GM18907 (cell line): Measurements from ENCODE around the gene TRDN.
"Not testable (repeated sequence)": the region's sequence is repeated elsewhere in the genome, so short reads cannot be mapped to it uniquely, and the experiment has no call there.

Source experiments
- ATAC-seq: cut with Tn5 transposase; IDR thresholded peaks from one replicate; pipeline ENCODE4 v1.9.1; 2021; ENCODE audit warnings: mild to moderate bottlenecking, moderate library complexity; ENCODE audit not compliant: unreplicated experiment

The TRDN gene

GRCh38 chr6:123314459-123314858, 322.3 kb downstream of the TRDN start:
- ATAC-seq, result not testable (repeated sequence)

- ATAC-seq, result no peak
These were observed 327.6 kb downstream of the TRDN start for GRCh38 chr6:123309130-123309529.

- ATAC-seq, result no peak
These were observed 330.4 kb downstream of the TRDN start for GRCh38 chr6:123306334-123306733.

GRCh38 chr6:123295672-123296071, 341.1 kb downstream of the TRDN start:
- ATAC-seq, result no peak

- no peak for ATAC-seq
These were observed 341.6 kb downstream of the TRDN start for GRCh38 chr6:123295181-123295580.

GRCh38 chr6:123288649-123289048, 348.1 kb downstream of the TRDN start:
- ATAC-seq, result no peak

DNA sequence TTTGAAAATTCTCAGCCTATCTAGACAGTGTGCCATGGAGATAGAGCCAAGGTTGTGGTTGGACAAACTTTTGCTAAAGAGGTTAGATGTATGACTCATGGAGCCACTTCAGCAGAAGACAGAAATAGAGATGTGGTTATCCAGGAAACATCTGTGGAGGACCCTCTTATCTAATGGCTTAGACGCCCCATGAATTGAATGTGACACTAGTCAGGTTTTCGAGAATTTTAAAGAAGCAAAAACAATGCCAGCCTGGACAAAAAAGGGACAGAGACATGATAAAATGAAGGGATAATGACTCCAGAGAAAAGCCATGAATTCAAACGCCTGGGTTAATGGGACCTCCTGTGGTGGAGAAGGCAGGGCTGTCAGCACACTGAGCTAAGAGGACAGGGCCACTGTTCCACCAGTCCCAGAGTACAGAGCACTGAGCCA, 360.2 kb downstream of the TRDN start:
- ATAC-seq, result no peak

DNA sequence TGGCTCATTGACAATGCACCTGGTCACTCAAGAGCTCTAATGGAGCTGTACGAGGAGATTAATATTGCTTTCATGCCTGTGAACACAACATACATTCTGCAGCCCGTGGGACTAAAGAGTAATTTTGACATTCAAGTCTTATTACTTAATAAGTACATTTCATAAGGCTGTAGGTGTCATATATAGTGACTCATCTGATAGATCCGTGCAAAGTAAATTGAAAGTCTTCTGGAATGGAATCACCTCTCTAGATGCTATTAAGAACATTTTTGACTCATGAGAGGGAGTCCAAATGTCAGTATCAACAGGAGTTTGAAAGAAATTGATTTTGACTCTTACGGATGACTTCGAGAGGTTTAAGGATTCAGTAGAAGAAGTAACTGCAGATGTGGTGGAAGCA, 372.8 kb downstream of the TRDN start:
- ATAC-seq, result no peak

GRCh38 chr6:123240626-123241025, 396.1 kb downstream of the TRDN start:
- no peak for ATAC-seq

- ATAC-seq, result no peak
These were observed 403.4 kb downstream of the TRDN start for GRCh38 chr6:123233336-123233735.

GRCh38 chr6:123227789-123228188, 409.0 kb downstream of the TRDN start:
- not testable (repeated sequence) for ATAC-seq

GRCh38 chr6:123226398-123226797, 410.4 kb downstream of the TRDN start:
- no peak for ATAC-seq

GRCh38 chr6:123224077-123224476, 412.7 kb downstream of the TRDN start:
- no peak for ATAC-seq

DNA sequence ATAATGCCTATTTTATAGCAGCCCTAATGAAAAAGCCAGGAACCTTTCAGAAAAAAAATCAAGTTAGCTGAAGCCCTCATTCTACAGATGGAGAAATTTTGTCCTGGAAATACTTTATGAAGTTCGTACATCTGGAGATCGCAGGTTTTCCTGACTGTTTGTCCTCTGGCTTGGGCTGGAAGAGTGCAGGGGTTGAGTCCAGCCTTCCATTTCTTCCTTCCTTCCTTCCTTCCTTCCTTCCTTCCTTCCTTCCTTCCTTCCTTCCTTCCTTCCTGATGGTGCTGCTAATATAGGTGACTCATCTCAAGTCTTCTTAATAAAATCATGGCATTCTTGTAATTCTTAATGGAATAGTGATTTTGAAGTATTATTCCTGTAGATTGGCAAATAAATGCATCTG, 413.3 kb downstream of the TRDN start:
- ATAC-seq, result no peak

DNA sequence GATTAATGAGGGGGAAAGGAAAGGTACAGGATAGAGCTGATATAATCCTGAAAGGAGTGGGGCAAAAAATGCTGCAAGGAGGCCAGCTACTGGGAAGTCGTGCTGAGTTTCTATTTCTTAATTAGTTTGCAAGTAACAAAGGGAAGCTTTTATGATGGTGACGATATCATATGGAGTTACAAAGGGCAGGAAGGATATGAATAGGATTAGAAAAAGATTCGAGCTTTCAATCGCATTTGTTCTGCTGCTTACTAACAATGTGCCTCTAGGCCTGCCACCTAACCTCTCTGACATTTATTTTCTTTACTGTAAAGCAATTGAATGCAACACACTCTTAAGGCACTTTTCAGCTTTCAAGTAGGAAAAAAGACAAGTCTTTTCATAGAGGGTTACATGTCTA, 421.5 kb downstream of the TRDN start:
- ATAC-seq, result no peak

DNA sequence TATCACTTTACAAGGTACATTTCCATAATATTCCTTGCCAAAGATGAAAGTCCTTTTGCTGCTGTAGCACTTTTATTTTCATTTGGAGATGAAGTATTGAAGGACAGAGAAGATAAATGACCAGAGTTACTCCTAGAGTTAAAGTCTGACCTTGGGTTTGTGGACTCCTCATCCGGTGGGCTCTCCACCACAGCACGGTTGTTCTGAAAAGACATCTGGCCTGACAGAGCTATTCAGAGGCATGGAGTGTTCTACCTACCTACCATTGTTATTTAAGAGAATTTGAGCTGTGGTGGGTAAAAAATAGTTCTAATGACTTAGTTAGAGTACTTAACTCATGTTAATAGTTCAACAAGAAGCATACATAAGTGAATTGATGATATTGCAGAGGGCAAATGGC, 422.3 kb downstream of the TRDN start:
- no peak for ATAC-seq

- no peak for ATAC-seq
These were observed 422.8 kb downstream of the TRDN start for GRCh38 chr6:123213921-123214320.

GRCh38 chr6:123211777-123212545, 424.8 kb downstream of the TRDN start:
- no peak for ATAC-seq

- ATAC-seq, result no peak
These were observed 426.1 kb downstream of the TRDN start for GRCh38 chr6:123210645-123211044.

- no peak for ATAC-seq
These were observed 428.7 kb downstream of the TRDN start for GRCh38 chr6:123207967-123208510.

DNA sequence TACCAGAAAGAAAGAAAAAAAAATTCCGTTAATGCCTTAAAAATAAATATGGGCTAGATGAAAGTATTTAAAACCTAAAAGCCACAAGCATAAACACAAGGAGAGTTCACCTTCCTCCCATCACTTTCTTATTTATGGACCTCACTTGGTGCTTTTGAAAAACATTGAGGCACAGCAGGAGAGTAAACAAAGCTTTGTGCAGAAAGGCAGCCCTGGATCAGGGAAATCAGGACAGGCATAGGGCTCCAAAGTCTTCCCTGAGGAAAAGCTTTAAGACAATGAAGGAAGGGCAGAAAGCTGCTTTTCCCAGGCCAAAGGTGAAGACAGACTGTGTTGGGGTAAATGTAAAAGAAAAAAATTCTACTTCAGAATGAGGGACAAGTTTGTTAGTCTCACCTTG, 432.8 kb downstream of the TRDN start:
- no peak for ATAC-seq

DNA sequence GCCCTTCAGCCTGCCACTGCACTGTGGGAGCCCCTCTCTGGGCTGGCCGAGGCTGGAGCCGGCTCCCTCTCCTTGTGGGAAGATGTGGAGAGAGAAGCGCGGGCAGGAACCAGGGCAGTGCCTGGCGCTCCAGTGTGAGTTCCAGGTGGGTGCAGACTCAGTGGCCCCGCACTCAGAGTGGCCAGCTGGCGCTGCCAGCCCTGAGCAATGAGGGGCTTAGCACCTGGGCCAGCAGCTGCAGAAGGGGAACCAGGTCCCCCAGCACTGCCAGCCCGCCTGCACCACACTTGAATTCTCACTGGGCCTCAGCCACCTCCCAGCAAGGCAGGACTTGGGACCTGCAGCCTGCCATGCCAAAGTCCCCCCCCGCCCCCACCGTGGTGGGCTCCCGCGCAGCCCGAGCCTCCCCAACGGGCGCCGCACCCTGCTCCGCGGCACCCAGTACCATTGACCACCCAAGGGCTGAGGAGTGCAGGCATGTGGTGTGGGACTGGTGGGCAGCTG, 434.8 kb downstream of the TRDN start:
- no peak for ATAC-seq

GRCh38 chr6:123193298-123193697, 443.5 kb downstream of the TRDN start:
- no peak for ATAC-seq
